Skeletal muscle satellite cell (primary cell): ENCODE results near the gene STARD13.

Experiments
- H3K27me3 ChIP-seq: 2 replicates; pipeline ENCODE4 v1.7.0; 2013; ENCODE audit warnings: low read length; ENCODE audit not compliant: control insufficient read depth, insufficient read depth
- H3K36me3 ChIP-seq: 2 replicates; pipeline ENCODE4 v1.7.0; 2013; ENCODE audit warnings: mild to moderate bottlenecking, control low read depth, low read length; ENCODE audit not compliant: insufficient read depth
- H3K4me1 ChIP-seq: 2 replicates; pipeline ENCODE4 v1.7.0; 2013; ENCODE audit warnings: low read length; ENCODE audit not compliant: control insufficient read depth, insufficient read depth
- H3K4me2 ChIP-seq: 2 replicates; pipeline ENCODE4 v1.7.0; 2013; ENCODE audit warnings: mild to moderate bottlenecking, low read length
- H3K4me3 ChIP-seq: 2 replicates; pipeline ENCODE4 v1.7.0; 2013; ENCODE audit warnings: low read length
- H3K9ac ChIP-seq: 2 replicates; pipeline ENCODE4 v1.7.0; 2013; ENCODE audit warnings: mild to moderate bottlenecking, low read depth, low read length, moderate library complexity
- H3K9me3 ChIP-seq: replicated peaks from 2 replicates; pipeline ENCODE4 v1.7.0; 2013; ENCODE audit warnings: mild to moderate bottlenecking, control low read depth, low read length

Gene STARD13

GRCh38 chr13:33231339-33231738 is 54.2 kb downstream of the STARD13 start:
- H3K4me3 ChIP-seq, result peak overlapping the region; percentile 16
- no peaks in the 10 kb centered on the region for H3K27me3 ChIP-seq
- H3K9ac ChIP-seq, result peak overlapping the region; percentile 92
- peak overlapping the region; percentile 85 for H3K4me2 ChIP-seq
- peaks cover 40% of the 10 kb centered on the region for H3K36me3 ChIP-seq
- peaks cover 78% of the 10 kb centered on the region for H3K4me1 ChIP-seq
- H3K9me3 ChIP-seq, result no peaks in the 10 kb centered on the region

GRCh38 chr13:33230178-33230881 is 55.2 kb downstream of the STARD13 start:
- peaks cover 43% of the 10 kb centered on the region for H3K36me3 ChIP-seq
- peak overlapping the region; percentile 92 for H3K9ac ChIP-seq
- H3K27me3 ChIP-seq, result no peaks in the 10 kb centered on the region
- peak overlapping the region; percentile 85 for H3K4me2 ChIP-seq
- no peaks in the 10 kb centered on the region for H3K9me3 ChIP-seq
- H3K4me3 ChIP-seq, result peak overlapping the region; percentile 67
- H3K4me1 ChIP-seq, result peaks cover 70% of the 10 kb centered on the region

- Histone ChIP-seq H3K4me2 (peak overlapping the region; percentile 85), H3K27me3 (no peaks in the 10 kb centered on the region), H3K9ac (peak overlapping the region; percentile 92), H3K36me3 (peaks cover 43% of the 10 kb centered on the region), H3K4me1 (peaks cover 70% of the 10 kb centered on the region), H3K9me3 (no peaks in the 10 kb centered on the region), H3K4me3 (peak overlapping the region; percentile 67)
Measured at GRCh38 chr13:33229446-33230177, 55.9 kb downstream of the STARD13 start.

GRCh38 chr13:33228648-33229445 is 56.7 kb downstream of the STARD13 start:
- Histone ChIP-seq H3K9me3 (peaks cover 6% of the 10 kb centered on the region), H3K9ac (peak overlapping the region; percentile 92), H3K4me3 (peak overlapping the region; percentile 67), H3K4me2 (peak overlapping the region; percentile 85), H3K36me3 (peaks cover 44% of the 10 kb centered on the region), H3K4me1 (peaks cover 69% of the 10 kb centered on the region), H3K27me3 (no peaks in the 10 kb centered on the region)

- Histone ChIP-seq H3K4me3 (peak overlapping the region; percentile 67), H3K4me1 (peaks cover 64% of the 10 kb centered on the region), H3K9me3 (peaks cover 6% of the 10 kb centered on the region), H3K36me3 (peaks cover 38% of the 10 kb centered on the region), H3K4me2 (peak overlapping the region; percentile 85), H3K27me3 (no peaks in the 10 kb centered on the region), H3K9ac (peak overlapping the region; percentile 92)
Measured at GRCh38 chr13:33227927-33228647, 57.5 kb downstream of the STARD13 start.

GRCh38 chr13:33224686-33225085 is 60.9 kb downstream of the STARD13 start:
- Histone ChIP-seq H3K9ac (peak overlapping the region; percentile 26), H3K27me3 (no peaks in the 10 kb centered on the region), H3K36me3 (peaks cover 36% of the 10 kb centered on the region), H3K9me3 (peaks cover 6% of the 10 kb centered on the region), H3K4me3 (no peak overlapping the region), H3K4me2 (no peak overlapping the region), H3K4me1 (peaks cover 43% of the 10 kb centered on the region)

GRCh38 chr13:33224191-33224590 is 61.4 kb downstream of the STARD13 start:
- H3K4me3 ChIP-seq, result no peak overlapping the region
- no peak overlapping the region for H3K9ac ChIP-seq
- H3K4me1 ChIP-seq, result peaks cover 38% of the 10 kb centered on the region
- peaks cover 36% of the 10 kb centered on the region for H3K36me3 ChIP-seq
- no peak overlapping the region for H3K4me2 ChIP-seq
- peaks cover 6% of the 10 kb centered on the region for H3K9me3 ChIP-seq
- no peaks in the 10 kb centered on the region for H3K27me3 ChIP-seq

- H3K9ac ChIP-seq, result no peak overlapping the region
- peaks cover 6% of the 10 kb centered on the region for H3K9me3 ChIP-seq
- H3K4me2 ChIP-seq, result no peak overlapping the region
- H3K27me3 ChIP-seq, result no peaks in the 10 kb centered on the region
- H3K4me1 ChIP-seq, result peaks cover 40% of the 10 kb centered on the region
- peaks cover 56% of the 10 kb centered on the region for H3K36me3 ChIP-seq
- no peak overlapping the region for H3K4me3 ChIP-seq
Measured at GRCh38 chr13:33219926-33220325, 65.6 kb downstream of the STARD13 start.

- Histone ChIP-seq H3K27me3 (no peaks in the 10 kb centered on the region), H3K9me3 (no peaks in the 10 kb centered on the region), H3K36me3 (peaks cover 56% of the 10 kb centered on the region), H3K4me3 (no peak overlapping the region), H3K9ac (peak overlapping the region; percentile 13), H3K4me2 (no peak overlapping the region), H3K4me1 (peaks cover 44% of the 10 kb centered on the region)
Measured at GRCh38 chr13:33218426-33218825, 67.1 kb downstream of the STARD13 start.

- H3K9ac ChIP-seq, result peak overlapping the region; percentile 35
- H3K36me3 ChIP-seq, result peaks cover 60% of the 10 kb centered on the region
- H3K9me3 ChIP-seq, result no peaks in the 10 kb centered on the region
- H3K4me2 ChIP-seq, result no peak overlapping the region
- H3K27me3 ChIP-seq, result no peaks in the 10 kb centered on the region
- no peak overlapping the region for H3K4me3 ChIP-seq
- peaks cover 49% of the 10 kb centered on the region for H3K4me1 ChIP-seq
Measured at GRCh38 chr13:33218020-33218419, 67.5 kb downstream of the STARD13 start.

GRCh38 chr13:33217256-33217655 is 68.3 kb downstream of the STARD13 start:
- no peak overlapping the region for H3K4me2 ChIP-seq
- peaks cover 62% of the 10 kb centered on the region for H3K36me3 ChIP-seq
- H3K4me3 ChIP-seq, result no peak overlapping the region
- H3K9ac ChIP-seq, result peak overlapping the region; percentile 35
- no peaks in the 10 kb centered on the region for H3K27me3 ChIP-seq
- no peaks in the 10 kb centered on the region for H3K9me3 ChIP-seq
- H3K4me1 ChIP-seq, result peaks cover 53% of the 10 kb centered on the region
